ENCODE results near the gene PLEKHH3.

The PLEKHH3 gene

GRCh38 chr17:42684929-42685556 is 8.2 kb upstream of the PLEKHH3 start:
- no peak for DNase-seq

DNA sequence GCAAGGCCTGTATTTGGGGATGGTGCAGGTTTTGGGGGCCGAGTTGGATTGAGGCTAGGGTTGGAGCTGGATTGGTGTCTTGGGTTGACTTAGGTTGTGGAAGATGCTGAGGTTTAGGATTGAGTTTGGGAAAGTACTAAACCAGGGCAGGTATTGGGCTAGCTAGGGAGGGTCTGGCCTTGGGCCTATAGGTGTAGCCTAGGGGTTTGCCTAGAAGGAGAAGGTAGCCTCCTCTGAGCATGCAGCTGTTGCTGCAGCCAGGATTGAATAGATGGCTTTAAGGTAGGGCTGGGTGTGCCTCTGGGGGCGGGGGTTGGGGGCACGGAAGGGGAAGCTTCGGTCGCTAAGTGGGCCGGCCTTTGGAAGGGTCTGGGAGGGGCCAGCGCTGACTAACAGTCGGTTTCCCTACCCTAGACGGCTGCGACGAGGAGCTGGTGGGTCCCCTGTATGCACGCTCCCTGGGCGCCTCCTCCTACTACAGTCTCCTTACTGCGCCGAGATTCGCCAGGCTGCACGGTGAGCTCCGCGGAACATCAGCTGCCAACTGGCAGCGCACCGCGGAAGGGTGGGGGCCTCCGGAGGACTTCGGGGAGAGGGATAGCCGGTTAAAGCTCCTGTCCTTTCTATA is 6.7 kb upstream of the PLEKHH3 start:
- no peak for DNase-seq

DNA sequence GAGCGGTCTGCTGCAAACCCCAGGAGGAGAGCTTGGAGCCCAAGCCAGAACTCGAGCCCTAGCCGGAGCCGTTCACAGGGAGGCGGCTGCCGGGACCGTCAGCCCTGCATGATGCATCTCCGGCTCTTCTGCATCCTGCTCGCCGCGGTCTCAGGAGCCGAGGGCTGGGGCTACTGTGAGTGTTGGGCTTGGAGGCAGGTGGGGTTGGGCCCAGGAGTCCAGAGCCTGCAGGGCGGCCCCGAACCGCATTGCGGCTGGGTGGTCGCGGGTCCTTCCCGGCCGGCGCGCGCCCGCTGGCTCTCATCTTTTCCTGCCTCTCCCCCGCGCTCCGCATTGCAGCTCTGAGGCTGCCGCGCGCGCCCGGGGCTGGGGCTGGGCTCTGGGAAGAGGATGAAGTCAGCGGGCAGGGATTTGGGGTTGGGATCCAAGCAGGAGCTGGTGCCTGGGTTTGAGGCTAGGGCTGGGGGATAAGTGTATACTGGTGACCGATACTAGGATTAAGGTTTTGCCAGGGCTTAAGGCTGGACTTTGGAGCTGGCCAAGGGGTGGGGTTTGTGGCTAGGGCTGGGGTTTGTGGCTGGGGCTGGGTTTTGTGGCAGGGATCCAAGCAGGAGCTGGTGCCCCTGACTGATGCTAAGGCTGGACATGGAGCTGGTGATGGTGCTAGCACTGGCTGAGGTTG is 6.1 kb upstream of the PLEKHH3 start:
- DNase-seq, result no peak

- no peak for DNase-seq
Observed at GRCh38 chr17:42681976-42682721, 5.4 kb upstream of the PLEKHH3 start, which contains the start of gene CNTNAP1. Gene CNTNAP1, plus strand, starts transcription at chr17:42682531. Its CDS starts 299 bp downstream, at chr17:42682830.

- no peak for DNase-seq
Observed at GRCh38 chr17:42680331-42680808, 3.6 kb upstream of the PLEKHH3 start.

DNA sequence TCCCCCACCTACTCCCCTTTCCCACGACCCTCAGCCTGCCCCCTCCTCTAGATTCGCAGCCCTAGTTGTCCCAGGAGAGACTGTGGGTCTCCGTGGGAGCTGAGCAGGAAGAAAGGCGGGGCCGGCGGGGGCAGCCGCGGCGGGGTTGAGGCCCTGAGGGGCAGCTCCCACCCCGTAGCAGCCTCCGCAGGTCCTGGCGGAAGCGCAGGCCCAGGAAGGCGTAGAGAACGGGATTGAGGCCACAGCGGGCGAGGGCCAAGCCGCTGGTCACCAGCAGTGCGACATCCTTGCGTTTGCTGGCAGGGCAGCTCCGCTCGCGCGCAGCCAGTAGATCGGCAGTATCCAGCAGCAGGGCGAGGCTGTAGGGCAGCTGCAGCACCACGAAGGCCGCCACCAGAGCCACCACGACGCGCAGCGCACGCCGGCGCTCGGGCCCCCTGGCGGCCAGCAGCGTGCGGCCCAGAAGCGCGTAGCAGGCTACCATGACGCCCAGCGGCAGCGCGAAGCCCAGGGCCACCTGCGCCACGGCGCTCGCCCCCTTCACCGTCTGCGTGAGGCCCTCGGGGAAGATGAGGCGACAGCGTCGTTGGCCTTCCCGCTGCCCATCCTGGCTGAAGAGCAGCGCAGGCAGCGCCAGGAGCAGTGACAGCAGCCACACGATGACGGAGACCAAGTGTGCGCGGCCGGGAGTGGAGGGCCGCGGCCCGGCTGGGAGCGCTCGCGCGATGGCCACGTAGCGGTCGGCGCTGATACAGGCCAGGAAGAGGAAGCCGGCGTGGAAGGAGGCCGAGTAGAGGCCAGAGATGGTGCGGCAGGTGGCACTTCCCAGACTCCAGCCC is 2.9 kb upstream of the PLEKHH3 start:
- no peak for DNase-seq

DNA sequence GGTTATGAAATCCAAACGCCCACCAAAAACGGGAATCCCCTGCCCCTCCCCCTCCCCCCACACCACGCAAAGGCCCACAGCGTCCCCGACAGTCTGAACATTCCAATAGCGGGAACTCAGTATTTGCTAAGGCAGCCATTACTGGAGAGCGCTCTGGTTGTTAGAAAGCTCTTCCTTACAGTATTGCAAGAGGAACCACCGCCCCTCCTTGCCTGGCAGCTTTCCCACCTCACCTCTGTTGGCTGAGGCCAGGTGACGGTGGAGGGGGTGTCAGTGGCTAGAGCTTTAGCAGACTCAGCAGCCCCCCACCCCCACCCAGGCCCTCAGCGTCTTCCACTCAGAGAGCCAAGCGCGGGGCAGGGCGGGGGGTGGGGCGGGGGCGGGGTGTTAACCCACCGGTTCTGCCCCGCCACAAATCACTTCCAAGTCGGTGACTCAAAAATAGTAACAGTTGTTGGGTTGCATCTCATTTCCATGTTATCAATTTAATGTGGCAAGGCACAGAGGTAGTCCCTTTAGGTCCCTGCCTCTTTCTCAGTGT is 2.2 kb upstream of the PLEKHH3 start:
- DNase-seq, result no peak

DNA sequence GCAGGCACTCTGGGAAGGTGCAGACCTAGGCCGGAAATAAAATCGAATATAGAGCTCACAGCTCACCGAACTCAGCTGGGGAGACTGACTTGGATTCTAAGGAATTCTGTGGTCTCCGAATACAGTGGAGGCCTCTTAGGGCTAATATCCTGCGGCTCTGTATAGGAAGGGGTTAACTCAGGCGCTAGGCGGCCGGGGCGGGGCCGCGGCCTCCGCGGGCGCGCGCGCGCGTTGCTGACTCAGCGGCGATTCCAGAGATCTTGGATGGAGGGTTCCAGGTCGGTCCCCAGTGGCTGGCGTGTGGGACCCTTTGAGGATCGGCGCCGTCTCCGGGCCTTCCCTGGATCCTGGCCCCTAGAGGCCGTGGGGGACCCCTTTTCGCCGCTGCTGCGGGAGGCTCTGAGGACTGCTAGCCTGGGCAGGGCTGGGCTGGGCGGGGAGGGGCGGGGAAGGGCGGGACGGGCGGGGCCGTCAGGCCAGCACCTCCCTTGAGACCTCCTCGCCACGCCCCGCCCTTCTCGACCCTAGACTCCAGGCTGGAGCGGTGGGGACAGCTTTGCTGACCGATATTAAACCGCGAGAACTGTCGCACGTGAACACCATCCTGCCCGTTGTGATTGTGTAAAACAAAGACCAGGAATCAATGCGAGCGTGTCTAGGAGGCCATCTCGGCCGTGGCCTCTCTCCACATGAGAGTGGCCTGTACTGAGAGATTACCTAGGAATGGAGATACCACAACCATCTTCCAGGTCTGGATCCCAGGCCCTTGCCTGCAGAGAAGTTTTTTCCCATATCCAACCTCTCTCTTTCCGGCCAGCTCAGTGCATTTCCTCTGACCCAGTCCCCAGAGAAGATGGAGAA is 1.4 kb upstream of the PLEKHH3 start:
- no peak for DNase-seq

DNA sequence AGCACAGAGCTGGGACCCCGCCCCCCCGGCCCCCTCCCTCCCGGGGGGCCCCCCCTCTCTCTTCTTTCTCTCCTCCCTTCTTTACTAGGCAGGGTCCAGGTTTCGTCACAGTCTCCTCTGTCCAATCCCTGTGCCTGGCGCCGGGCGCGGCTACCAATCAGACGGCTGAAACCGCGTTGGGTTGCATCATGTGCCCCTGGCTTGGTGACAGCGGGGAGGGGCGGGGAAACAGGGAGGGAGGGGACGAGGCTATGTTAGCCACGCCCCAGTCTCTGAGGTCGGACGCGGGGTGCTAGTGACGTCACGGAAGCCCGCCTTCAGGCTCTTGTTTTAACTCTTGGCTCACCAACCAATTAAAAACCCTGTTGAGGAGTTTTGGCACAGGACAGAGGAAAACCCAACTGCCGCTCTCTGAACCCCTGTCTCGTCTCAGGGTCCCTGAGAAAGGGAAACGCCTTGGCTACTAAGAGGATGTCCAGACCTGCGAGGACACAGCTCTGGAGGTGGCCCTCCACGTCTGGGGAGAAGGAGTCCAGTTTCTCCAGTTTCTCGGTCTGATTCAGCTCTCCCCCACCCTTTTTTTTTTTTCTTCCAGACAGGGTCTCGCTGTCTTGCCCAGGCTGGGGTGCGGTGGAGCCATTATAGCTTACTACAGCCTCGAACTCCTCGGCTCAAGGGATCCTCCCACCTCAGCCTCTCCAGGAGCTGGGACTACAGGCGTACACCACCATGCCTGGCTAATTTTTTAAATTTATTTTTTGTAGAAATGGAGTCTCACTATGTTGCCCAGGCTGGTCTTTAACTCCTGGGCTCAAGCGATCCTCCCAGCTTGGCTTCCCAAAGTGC is 441 bp upstream of the PLEKHH3 start:
- peak; percentile 74 for DNase-seq

DNA sequence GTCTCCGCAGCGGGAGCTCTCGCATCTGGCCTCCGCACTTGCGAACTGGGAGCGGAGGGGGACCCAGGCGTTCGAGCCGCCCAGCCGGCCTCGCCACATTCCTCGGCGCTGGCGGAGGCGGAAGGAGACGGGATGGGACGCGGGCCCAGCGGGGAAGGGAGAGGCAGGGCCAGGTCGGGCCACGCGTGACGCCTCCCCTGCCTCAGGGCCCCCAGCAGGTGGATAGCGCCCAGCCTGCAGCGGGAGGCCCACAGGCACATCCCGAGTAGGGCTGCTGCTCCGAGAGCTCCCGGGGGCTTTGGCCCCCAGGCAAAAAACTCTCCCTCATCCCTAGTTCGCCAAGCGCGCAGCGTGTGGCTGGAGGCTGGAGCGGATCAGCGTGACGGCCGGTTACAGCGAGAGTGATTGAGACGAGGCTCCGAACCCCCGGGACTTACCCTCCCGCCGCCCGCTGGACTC is 800 bp downstream of the PLEKHH3 start:
- no peak for DNase-seq

DNA sequence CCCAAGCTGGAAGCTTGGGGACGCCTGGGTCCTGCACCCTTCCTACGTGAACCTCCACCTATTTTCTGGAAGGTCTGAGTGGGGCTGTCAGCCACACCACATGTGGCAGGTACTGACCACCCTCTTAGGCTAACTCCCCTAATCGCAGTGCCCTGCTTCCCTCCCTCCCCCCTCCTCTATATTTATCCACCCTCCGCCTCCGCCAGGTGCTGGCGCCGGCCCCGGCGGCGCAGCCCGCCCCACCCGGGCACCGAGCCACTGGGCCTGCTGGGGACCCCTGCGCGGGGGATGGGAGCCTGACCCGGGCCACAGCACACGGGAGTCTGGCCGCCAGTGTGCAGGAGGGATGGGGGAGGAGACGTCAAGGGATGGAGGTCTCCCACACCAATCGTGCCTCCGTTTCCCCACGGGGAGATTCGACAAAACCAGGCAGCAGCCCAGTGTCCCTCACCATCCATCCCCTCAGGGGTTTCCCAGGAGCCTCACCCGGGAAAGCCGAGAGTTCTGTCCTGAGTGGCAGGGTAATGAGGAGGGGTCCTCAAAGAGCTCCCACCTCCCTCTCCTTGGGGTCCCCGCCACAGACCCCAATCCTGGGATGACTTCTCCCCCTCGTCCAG is 1.3 kb downstream of the PLEKHH3 start:
- DNase-seq, result no peak

GRCh38 chr17:42674755-42675347 is 1.9 kb downstream of the PLEKHH3 start:
- DNase-seq, result no peak

- DNase-seq, result no peak
Observed at GRCh38 chr17:42673885-42674754, 2.7 kb downstream of the PLEKHH3 start.

GRCh38 chr17:42673266-42673884 is 3.4 kb downstream of the PLEKHH3 start:
- DNase-seq, result no peak

GRCh38 chr17:42672038-42672437 is 4.8 kb downstream of the PLEKHH3 start:
- DNase-seq, result no peak

DNA sequence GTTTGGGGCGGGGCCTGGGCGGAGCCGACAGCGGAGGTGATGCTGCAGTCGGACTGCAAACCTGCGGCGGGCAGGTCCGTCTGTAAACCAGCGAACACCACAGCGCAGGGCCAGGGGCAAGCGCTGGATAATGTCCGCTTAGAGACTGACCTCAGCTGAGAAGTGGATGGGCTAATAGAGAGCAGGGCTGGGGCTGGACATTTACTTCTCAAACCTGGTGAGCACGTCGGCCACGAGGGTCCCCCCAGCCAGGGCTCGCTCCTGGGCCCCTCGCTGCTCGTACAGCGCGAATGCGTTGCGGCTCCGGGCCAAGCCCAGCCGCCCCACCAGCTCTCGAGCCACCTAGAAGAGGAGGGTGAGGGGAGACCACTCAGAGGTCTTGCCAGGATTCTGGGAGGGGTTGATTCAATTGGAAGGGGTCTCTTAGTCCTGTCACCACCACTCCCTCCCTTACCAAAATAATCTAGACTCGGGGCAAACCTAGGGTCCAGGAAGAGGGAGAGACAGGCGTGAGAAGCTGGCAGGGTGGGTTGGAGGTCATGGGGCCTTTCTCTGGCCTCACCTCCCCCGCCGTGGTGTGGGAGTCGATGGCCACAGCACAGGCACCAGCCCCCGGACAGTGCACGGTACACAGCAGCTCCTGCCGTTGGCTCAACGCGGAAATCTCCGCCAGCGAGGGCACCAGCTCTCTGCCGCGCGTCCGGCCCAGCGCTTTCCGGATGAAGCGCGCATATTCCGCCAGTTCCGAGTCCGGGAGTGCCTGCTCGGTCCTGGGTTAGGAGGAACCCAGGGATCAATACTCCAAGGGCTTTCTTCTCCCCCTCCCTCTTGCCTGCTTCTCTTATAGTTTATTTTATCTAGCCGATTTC is 5.8 kb downstream of the PLEKHH3 start:
- DNase-seq, result no peak
